ENCODE measurements around the gene MAN1C1.

Gene MAN1C1

GRCh38 chr1:25653558-25653957, 37.0 kb downstream of the MAN1C1 start:
- TF ChIP-seq TOX (CRISPR knock-in tag; IDR thresholded peaks at IDR 0.05; ENCODE audit: borderline replicate concordance) (no peak), PATZ1 (CRISPR knock-in tag; IDR thresholded peaks at IDR 0.05; ENCODE audit: borderline replicate concordance) (no peak), ESRRG (CRISPR knock-in tag; IDR thresholded peaks at IDR 0.05) (no peak), POU6F1 (CRISPR knock-in tag; IDR thresholded peaks at IDR 0.05; ENCODE audit: borderline replicate concordance, low read depth) (no peak), ARNTL (CRISPR knock-in tag; IDR thresholded peaks at IDR 0.05; ENCODE audit: borderline replicate concordance, low read depth) (no peak), CSRNP3 (CRISPR knock-in tag; IDR thresholded peaks at IDR 0.05) (no peak), ZFP3 (CRISPR knock-in tag; IDR thresholded peaks at IDR 0.05) (no peak), ZC3H10 (CRISPR knock-in tag; IDR thresholded peaks at IDR 0.05) (no peak), BACH2 (CRISPR knock-in tag; IDR thresholded peaks at IDR 0.05; ENCODE audit: borderline replicate concordance) (no peak), SNAI2 (CRISPR knock-in tag; IDR thresholded peaks at IDR 0.05) (no peak)
- no peak for ATAC-seq

GRCh38 chr1:25654109-25654660, 37.6 kb downstream of the MAN1C1 start:
- ATAC-seq = no peak
- TF ChIP-seq SNAI2 (CRISPR knock-in tag; IDR thresholded peaks at IDR 0.05) (no peak), TCF4 (CRISPR knock-in tag; IDR thresholded peaks at IDR 0.05; ENCODE audit: borderline replicate concordance) (no peak), ZNF565 (CRISPR knock-in tag; conservative IDR thresholded peaks at IDR 0.05; ENCODE audit: low read depth) (no peak), CREB5 (CRISPR knock-in tag; IDR thresholded peaks at IDR 0.05; ENCODE audit: low read depth) (no peak), POU6F1 (CRISPR knock-in tag; IDR thresholded peaks at IDR 0.05; ENCODE audit: borderline replicate concordance, low read depth) (no peak), ZFP30 (CRISPR knock-in tag; IDR thresholded peaks at IDR 0.05) (no peak), RARB (CRISPR knock-in tag; IDR thresholded peaks at IDR 0.05) (no peak), BACH2 (CRISPR knock-in tag; IDR thresholded peaks at IDR 0.05; ENCODE audit: borderline replicate concordance) (no peak), ESRRG (CRISPR knock-in tag; IDR thresholded peaks at IDR 0.05) (no peak), TOX (CRISPR knock-in tag; IDR thresholded peaks at IDR 0.05; ENCODE audit: borderline replicate concordance) (no peak)

GRCh38 chr1:25657121-25657882, 40.7 kb downstream of the MAN1C1 start:
- no peak for TF ChIP-seq ESRRG (CRISPR knock-in tag; IDR thresholded peaks at IDR 0.05)
- no peak for TF ChIP-seq ZFP30 (CRISPR knock-in tag; IDR thresholded peaks at IDR 0.05)
- TF ChIP-seq PPARA (CRISPR knock-in tag; IDR thresholded peaks at IDR 0.05; ENCODE audit: borderline replicate concordance) = no peak
- no peak for TF ChIP-seq POU6F1 (CRISPR knock-in tag; IDR thresholded peaks at IDR 0.05; ENCODE audit: borderline replicate concordance, low read depth)
- TF ChIP-seq ZC3H10 (CRISPR knock-in tag; IDR thresholded peaks at IDR 0.05) = no peak
- no peak for TF ChIP-seq BACH2 (CRISPR knock-in tag; IDR thresholded peaks at IDR 0.05; ENCODE audit: borderline replicate concordance)
- no peak for ATAC-seq

Measured in SK-N-SH treated with all-trans-retinoic acid at 6 μM for 48 hours (cell line).